IMR-90 (cell line): ENCODE measurements around the gene HRAS. TPM values are rescaled to one million over a fixed set of nuclear protein-coding genes. Genes with fewer than 3 reads are reported as not detected.

Source experiments
- ATAC-seq: fragments of 200-7000 bp; cut with Tn5 transposase; 2 replicates; pipeline ENCODE4 v1.9.1; 2020; ENCODE audit warnings: low read depth, mild to moderate bottlenecking, moderate library complexity
- BruUV-seq: library from RNA; stranded (reverse); fragments of 400-500 nt; replicated peaks from 2 replicates; lab custom pipeline; 2021; lab: Mats Ljungman, UMichigan
- CTCF ChIA-PET: fragments of 300-600 bp; formaldehyde crosslinking; extraction: SDS; loops from one replicate; lab custom pipeline; 2021; ENCODE audit warnings: antibody characterized with exemption; lab: Yijun Ruan, JAX
- POLR2A ChIA-PET: fragments of 300-600 bp; sonication (Branson Sonifier 250); formaldehyde crosslinking; loops from one replicate; lab custom pipeline; 2022; ENCODE audit warnings: antibody characterized with exemption; ENCODE audit not compliant: unreplicated experiment; lab: Charles Lee
- DNase-seq: peaks from one replicate; pipeline ENCODE4 v3.0.0; 2013
- H2AFZ ChIP-seq: replicated peaks from 2 replicates; pipeline ENCODE3; 2013; ENCODE audit warnings: low read length, mild to moderate bottlenecking; ENCODE audit not compliant: poor library complexity
- H2AK5ac ChIP-seq: 2 replicates; pipeline ENCODE4 v1.6.1; 2013; ENCODE audit warnings: low read depth, low read length, inconsistent platforms
- H2AK9ac ChIP-seq: replicated peaks from 2 replicates; pipeline ENCODE3; 2013; ENCODE audit warnings: mild to moderate bottlenecking, low read depth, low read length, moderate library complexity; ENCODE audit not compliant: poor library complexity
- H2BK120ac ChIP-seq: 2 replicates; pipeline ENCODE4 v1.6.1; 2013; ENCODE audit warnings: low read depth, low read length, inconsistent platforms
- H2BK15ac ChIP-seq: 3 replicates; pipeline ENCODE4 v1.6.1; 2013; ENCODE audit warnings: low read depth, low read length, inconsistent platforms
- H2BK20ac ChIP-seq: 2 replicates; pipeline ENCODE4 v1.6.1; 2013; ENCODE audit warnings: low read depth, mild to moderate bottlenecking, inconsistent platforms, low read length, moderate library complexity
- H2BK5ac ChIP-seq: 2 replicates; pipeline ENCODE4 v1.6.1; 2013; ENCODE audit warnings: mild to moderate bottlenecking, low read depth, low read length, inconsistent platforms; ENCODE audit not compliant: poor library complexity, severe bottlenecking
- H3K14ac ChIP-seq: replicated peaks from 2 replicates; pipeline ENCODE4 v1.6.1; 2013; ENCODE audit warnings: low read depth, low read length, inconsistent platforms
- H3K18ac ChIP-seq: 2 replicates; pipeline ENCODE4 v1.6.1; 2013; ENCODE audit warnings: low read depth, low read length, control low read depth
- H3K23ac ChIP-seq: 2 replicates; pipeline ENCODE4 v1.6.1; 2013; ENCODE audit warnings: low read depth, low read length, inconsistent platforms
- H3K27ac ChIP-seq: 2 replicates; pipeline ENCODE4 v1.5.1; 2013; ENCODE audit warnings: mild to moderate bottlenecking, control low read depth, low read length; ENCODE audit not compliant: insufficient read depth
- H3K27me3 ChIP-seq: 2 replicates; pipeline ENCODE4 v1.6.1; 2013; ENCODE audit warnings: low read length; ENCODE audit not compliant: control insufficient read depth, insufficient read depth
- H3K36me3 ChIP-seq: 2 replicates; pipeline ENCODE4 v1.6.1; 2013; ENCODE audit warnings: low read length, mixed read lengths; ENCODE audit not compliant: control insufficient read depth, insufficient read depth
- H3K4ac ChIP-seq: 2 replicates; pipeline ENCODE4 v1.6.1; 2013; ENCODE audit warnings: low read depth, low read length, inconsistent platforms
- H3K4me1 ChIP-seq: 2 replicates; pipeline ENCODE4 v1.6.1; 2013; ENCODE audit warnings: low read length, mixed read lengths; ENCODE audit not compliant: control insufficient read depth, insufficient read depth
- H3K4me2 ChIP-seq: 2 replicates; pipeline ENCODE4 v1.6.1; 2013; ENCODE audit warnings: low read depth, mild to moderate bottlenecking, control low read depth, low read length, moderate library complexity
- H3K4me3 ChIP-seq: 2 replicates; pipeline ENCODE4 v1.5.1; 2013; ENCODE audit warnings: low read depth, mild to moderate bottlenecking, control low read depth, low read length, moderate library complexity; ENCODE audit not compliant: insufficient read depth
- H3K56ac ChIP-seq: 2 replicates; pipeline ENCODE4 v1.6.1; 2013; ENCODE audit warnings: low read length, inconsistent platforms; ENCODE audit not compliant: insufficient read depth; ENCODE audit errors: extremely low read depth
- H3K79me1 ChIP-seq, 2 experiments: 2 replicates each; pipeline ENCODE4 v1.6.1; 2013; ENCODE audit warnings: low read length in 2 of 2, inconsistent platforms in 1 of 2, low read depth in 1 of 2
- H3K9ac ChIP-seq: 2 replicates; pipeline ENCODE4 v1.6.1; 2013; ENCODE audit warnings: low read depth, low read length, control low read depth
- H3K9me1 ChIP-seq: 2 replicates; pipeline ENCODE4 v1.6.1; 2013; ENCODE audit warnings: low read length, inconsistent platforms; ENCODE audit not compliant: insufficient read depth
- H3K9me3 ChIP-seq: 2 replicates; pipeline ENCODE4 v1.6.1; 2013; ENCODE audit warnings: low read length; ENCODE audit not compliant: control insufficient read depth, insufficient read depth
- H4K20me1 ChIP-seq: 2 replicates; pipeline ENCODE4 v1.6.1; 2013; ENCODE audit warnings: low read length, inconsistent platforms; ENCODE audit not compliant: insufficient read depth
- H4K5ac ChIP-seq: 2 replicates; pipeline ENCODE4 v1.6.1; 2013; ENCODE audit warnings: mild to moderate bottlenecking, low read depth, low read length, control low read depth
- H4K8ac ChIP-seq, 2 experiments: 2 replicates each; pipeline ENCODE4 v1.6.1; 2013; ENCODE audit warnings: low read depth in 2 of 2, low read length in 2 of 2, control low read depth in 1 of 2, inconsistent platforms in 1 of 2
- H4K91ac ChIP-seq: 2 replicates; pipeline ENCODE4 v1.6.1; 2013; ENCODE audit warnings: low read depth, low read length, inconsistent platforms; ENCODE audit not compliant: insufficient read depth
- BHLHE40 ChIP-seq: fragments of 150-350 bp; IDR thresholded peaks from 2 replicates; pipeline ENCODE4 v1.6.1; 2016; ENCODE audit warnings: mild to moderate bottlenecking, low read depth, low read length
- CEBPB ChIP-seq: IDR thresholded peaks from 2 replicates; pipeline ENCODE4 v1.6.1; 2012; ENCODE audit warnings: low read depth, low read length, improper control_type of control experiment
- CHD1 ChIP-seq: IDR thresholded peaks from 2 replicates; pipeline ENCODE4 v1.6.1; 2012; ENCODE audit warnings: low read depth, low read length, improper control_type of control experiment
- CTCF ChIP-seq: conservative IDR thresholded peaks from 2 replicates; pipeline ENCODE4 v1.5.1; 2012; ENCODE audit warnings: mild to moderate bottlenecking, low read depth, low read length, improper control_type of control experiment
- ELK1 ChIP-seq: fragments of 150-350 bp; IDR thresholded peaks from 2 replicates; pipeline ENCODE4 v1.6.1; 2016; ENCODE audit warnings: low read depth, mild to moderate bottlenecking, low read length, moderate library complexity, borderline replicate concordance
- FOS ChIP-seq: fragments of 150-350 bp; IDR thresholded peaks from 2 replicates; pipeline ENCODE4 v1.6.1; 2016; ENCODE audit warnings: low read depth, low read length
- MAFK ChIP-seq: IDR thresholded peaks from 2 replicates; pipeline ENCODE4 v1.6.1; 2012; ENCODE audit warnings: low read depth, low read length, improper control_type of control experiment
- MAZ ChIP-seq: IDR thresholded peaks from 2 replicates; pipeline ENCODE4 v1.6.1; 2012; ENCODE audit warnings: low read depth, mild to moderate bottlenecking, low read length, improper control_type of control experiment, moderate library complexity, borderline replicate concordance
- MXI1 ChIP-seq: IDR thresholded peaks from 2 replicates; pipeline ENCODE4 v1.6.1; 2012; ENCODE audit warnings: low read depth, mild to moderate bottlenecking, low read length, moderate library complexity, borderline replicate concordance
- NFE2L2 ChIP-seq: fragments of 150-350 bp; IDR thresholded peaks from 2 replicates; pipeline ENCODE4 v1.6.1; 2016; ENCODE audit warnings: low read depth, mild to moderate bottlenecking, low read length
- POLR2A ChIP-seq: IDR thresholded peaks from 2 replicates; pipeline ENCODE4 v1.6.1; 2012; ENCODE audit warnings: mild to moderate bottlenecking, low read depth, low read length
- RAD21 ChIP-seq: IDR thresholded peaks from 2 replicates; pipeline ENCODE4 v1.6.1; 2012; ENCODE audit warnings: low read length, improper control_type of control experiment
- RCOR1 ChIP-seq: IDR thresholded peaks from 2 replicates; pipeline ENCODE4 v1.6.1; 2012; ENCODE audit warnings: mild to moderate bottlenecking, low read length, improper control_type of control experiment; ENCODE audit not compliant: insufficient replicate concordance
- RFX5 ChIP-seq: IDR thresholded peaks from 2 replicates; pipeline ENCODE4 v1.8.0; 2012; ENCODE audit warnings: low read depth, mild to moderate bottlenecking, low read length, moderate library complexity
- SMC3 ChIP-seq: fragments of 150-350 bp; IDR thresholded peaks from 2 replicates; pipeline ENCODE4 v1.6.1; 2016; ENCODE audit warnings: low read depth, mild to moderate bottlenecking, antibody characterized with exemption, low read length, moderate library complexity
- USF2 ChIP-seq: fragments of 150-350 bp; IDR thresholded peaks from 2 replicates; pipeline ENCODE4 v1.6.1; 2017; ENCODE audit warnings: mild to moderate bottlenecking, antibody characterized with exemption, low read length, low read depth
- WGBS, 2 experiments: methylation state at CpG; one replicate each; pipeline versions ENCODE4 v1.1.5 to v1.1.7; 2013; ENCODE audit warnings: missing lambda C conversion rate in 2 of 2; ENCODE audit not compliant: insufficient read length in 1 of 2; ENCODE audit errors: extremely low coverage in 2 of 2; 5-methylcytosine and 5-hydroxymethylcytosine counted together
- dilution Hi-C: fragments of 300-500 bp; cut with HindIII; formaldehyde crosslinking; loops from one replicate; pipeline ENCODE4 v1.14.3; 2018; ENCODE audit warnings: low sequenced_read_pairs; ENCODE audit not compliant: unreplicated experiment
- in situ Hi-C: fragments of 300-500 bp; cut with MboI; formaldehyde crosslinking; loops from 3 replicates; pipeline ENCODE4 v1.14.3; 2019; ENCODE audit warnings: low sequenced_read_pairs, inconsistent platforms, mixed read lengths
- intact Hi-C: fragments of 100-400 bp; cut with micrococcal nuclease; formaldehyde crosslinking; loops from 2 replicates; pipeline ENCODE4 v1.10.0; 2022
- polyA plus RNA-seq, 3 experiments: library from polyadenylated mRNA; depleted of rRNA; stranded (reverse); fragments of >200 nt; gene quantifications; 2 replicates each; pipeline ENCODE4 v1.2.3, GENCODE V29; 2012; ENCODE audit warnings: low replicate concordance in 1 of 3
- total RNA-seq: library from RNA; depleted of rRNA; stranded (reverse); fragments of >200 nt; gene quantifications from 2 replicates; pipeline ENCODE4 v1.2.3, GENCODE V29; 2012

The HRAS gene
- total and polyA plus RNA-seq, 2 of the 4 experiments (the other 2 are of a cell fraction), result 108 to 123 TPM

GRCh38 chr11:520428-521176 is 14.8 kb downstream of the HRAS start:
- Histone ChIP-seq H2AFZ (no peak overlapping the region), H3K9me3 (peaks cover 6% of the 10 kb centered on the region; the same call in 1 of the 2 replicates), H2AK9ac (no peak overlapping the region), H3K56ac (no peak overlapping the region), H3K27me3 (no peaks in the 10 kb centered on the region), H3K36me3 (0 out of 2 replicates have a peak, but pooled peaks cover 2% of the 10 kb centered on the region), H3K18ac (no peak overlapping the region), H4K8ac (no peak overlapping the region), H3K4ac (no peak overlapping the region), H2BK5ac (no peak overlapping the region), H3K4me2 (no peak overlapping the region), H3K79me1 (no peaks in the 10 kb centered on the region), H4K91ac (no peak overlapping the region), H3K23ac (no peak overlapping the region), H3K4me3 (no peak overlapping the region), H3K14ac (no peak overlapping the region), H2BK120ac (no peak overlapping the region), H3K9ac (no peak overlapping the region), H4K20me1 (no peaks in the 10 kb centered on the region), H2BK15ac (no peak overlapping the region), H3K27ac (no peak overlapping the region), H2AK5ac (no peak overlapping the region), H3K4me1 (no peaks in the 10 kb centered on the region), H2BK20ac (no peak overlapping the region), H3K9me1 (peaks cover 3% of the 10 kb centered on the region; the same call in 1 of the 2 replicates), H4K5ac (no peak overlapping the region)
- intact Hi-C loops (no loop called here), dilution Hi-C loops (no loop called here), in situ Hi-C loops (no loop called here)
- ChIA-PET POLR2A (no interaction called here), CTCF (no interaction called here)
- no peak for TF ChIP-seq MXI1
- no peak for TF ChIP-seq ELK1
- TF ChIP-seq CTCF, result no peak
- no peak for TF ChIP-seq NFE2L2
- TF ChIP-seq FOS, result no peak
- no peak for TF ChIP-seq SMC3
- TF ChIP-seq MAFK, result no peak
- no peak for TF ChIP-seq CEBPB
- no peak for TF ChIP-seq CHD1
- no peak for TF ChIP-seq RAD21
- TF ChIP-seq MAZ, result no peak
- TF ChIP-seq USF2, result no peak
- TF ChIP-seq RCOR1, result no peak
- TF ChIP-seq BHLHE40, result no peak
- no peak for TF ChIP-seq RFX5
- no peak for TF ChIP-seq POLR2A
- ATAC-seq (no peak), DNase-seq (no peak)
- 97% methylated on average over 25 of the region's 39 CpGs; no CpG with 5 or more reads in 1 of the 2 experiments for WGBS, 2 experiments
- no TSS peak for BruUV-seq
